Urinary bladder (tissue), 4 donors: ENCODE results near the gene NTNG1. TPM values are rescaled to one million over a fixed set of nuclear protein-coding genes. Genes with fewer than 3 reads are reported as not detected.

Experiments used
- DNase-seq: peaks from one replicate; pipeline ENCODE4 v3.0.0-alpha.2; 2015; ENCODE audit errors: extremely low spot score
- H3K27ac ChIP-seq: one replicate; pipeline ENCODE4 v1.5.1; 2013; ENCODE audit warnings: low read depth, mild to moderate bottlenecking, moderate library complexity
- H3K36me3 ChIP-seq: one replicate; pipeline ENCODE4 v1.6.1; 2013; ENCODE audit warnings: mild to moderate bottlenecking, moderate library complexity; ENCODE audit not compliant: insufficient read depth
- H3K4me1 ChIP-seq: one replicate; pipeline ENCODE4 v1.6.1; 2013; ENCODE audit warnings: mild to moderate bottlenecking, moderate library complexity; ENCODE audit not compliant: insufficient read depth
- H3K4me3 ChIP-seq: one replicate; pipeline ENCODE4 v1.5.1; 2013; ENCODE audit warnings: low read depth, low read length
- WGBS: extraction: QIAGEN DNeasy Blood & Tissue Kit; methylation state at CpG from one replicate; pipeline ENCODE4 v1.1.7; 2013; 5-methylcytosine and 5-hydroxymethylcytosine counted together
- polyA plus RNA-seq: library from polyadenylated mRNA; stranded (reverse); fragments of 200-250 nt; gene quantifications from one replicate; pipeline ENCODE4 v1.2.3, GENCODE V29; 2013
- total RNA-seq: library from RNA; depleted of rRNA; stranded (reverse); fragments of >200 nt; gene quantifications from one replicate; pipeline ENCODE4 v1.2.3, GENCODE V29; 2014
- donor health status: healthy with polysubstance abuse.
- donor health status: healthy.

The NTNG1 gene
- total and polyA plus RNA-seq, 2 donors: 12.1 to 24.4 TPM

GRCh38 chr1:107358619-107359327 lies 217.9 kb downstream of the NTNG1 start:
- H3K36me3 ChIP-seq: no peaks in the 10 kb centered on the region
- no peak overlapping the region for H3K27ac ChIP-seq
- H3K4me1 ChIP-seq: no peaks in the 10 kb centered on the region
- DNase-seq: no peak
- WGBS: 37% methylated on average over 5 of the region's 5 CpGs
- H3K4me3 ChIP-seq: no peak overlapping the region

DNA sequence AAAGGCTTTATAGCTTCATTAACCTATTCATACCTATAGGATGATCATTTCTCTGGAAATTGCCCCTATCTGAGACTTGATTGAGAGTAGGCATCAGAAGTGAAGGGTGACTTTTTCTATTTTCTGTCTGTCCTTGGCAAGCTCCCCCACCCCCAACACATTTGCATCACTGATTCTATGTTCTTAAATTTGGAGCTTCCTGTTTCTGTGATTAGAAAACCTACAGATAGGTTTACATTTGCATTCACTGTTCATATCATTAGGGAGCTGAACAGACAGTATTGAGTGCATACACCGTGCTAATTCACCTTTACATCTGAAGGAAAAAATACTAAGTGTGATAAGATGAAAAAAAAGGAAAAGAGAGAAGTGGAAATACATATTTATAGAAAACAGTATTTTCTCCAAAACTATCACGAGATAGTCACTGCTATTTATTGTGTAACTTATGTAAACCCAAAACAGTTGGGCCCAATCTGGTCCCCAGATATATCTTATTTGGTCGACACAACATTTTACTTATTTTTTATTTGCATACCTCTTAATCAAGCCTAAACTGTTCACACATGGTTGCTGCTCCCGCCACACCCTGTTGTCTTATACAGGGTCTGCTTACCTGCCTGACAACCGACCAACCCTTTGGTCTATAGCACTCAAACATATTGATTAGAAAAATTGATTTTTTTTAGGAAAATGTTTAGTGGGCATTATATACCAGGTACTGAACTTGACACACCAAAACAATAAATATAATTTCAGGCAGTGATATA lies 218.8 kb downstream of the NTNG1 start:
- WGBS: 82% methylated on average over 5 of the region's 5 CpGs
- Histone ChIP-seq H3K36me3 (no peaks in the 10 kb centered on the region), H3K27ac (no peak overlapping the region), H3K4me1 (no peaks in the 10 kb centered on the region), H3K4me3 (no peak overlapping the region)
- DNase-seq: no peak

DNA sequence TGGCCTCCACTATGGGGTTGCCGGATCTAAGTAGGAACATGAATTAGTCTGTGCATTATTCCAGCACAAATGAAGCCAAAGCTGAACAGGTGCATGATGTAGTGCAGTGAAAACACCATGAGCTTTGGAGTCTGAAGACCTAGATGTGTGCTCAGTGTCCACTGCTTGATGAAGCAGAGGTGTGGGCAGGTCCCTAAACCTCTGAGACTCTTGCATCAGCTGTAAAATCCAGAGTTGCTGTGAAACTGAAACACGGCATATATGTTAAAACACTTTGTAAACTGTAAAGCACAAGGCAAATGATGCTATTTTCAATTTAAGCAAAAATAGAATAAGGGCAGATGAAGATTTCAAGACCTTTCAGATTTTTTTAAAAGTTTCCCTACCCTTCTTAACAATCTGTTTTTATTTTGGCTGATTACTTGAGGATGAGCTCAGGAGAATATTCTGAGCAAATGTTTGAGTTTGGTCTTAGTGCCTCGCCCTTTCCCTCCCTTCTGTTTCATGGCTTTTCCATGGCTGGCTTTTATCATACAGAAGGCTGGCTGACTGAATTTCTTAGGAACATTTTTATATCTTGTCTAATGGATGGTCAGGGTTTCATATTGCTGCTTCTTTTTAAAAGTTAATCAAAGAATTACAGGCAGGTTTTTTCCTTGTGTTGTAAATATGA lies 221.8 kb downstream of the NTNG1 start:
- DNase-seq: no peak
- Histone ChIP-seq H3K4me3 (no peak overlapping the region), H3K36me3 (no peaks in the 10 kb centered on the region), H3K4me1 (no peaks in the 10 kb centered on the region), H3K27ac (no peak overlapping the region)
- WGBS: 64% methylated on average over 3 of the region's 3 CpGs

- peak; percentile 28 for DNase-seq
- no peak overlapping the region for H3K4me3 ChIP-seq
- no peak overlapping the region for H3K27ac ChIP-seq
- no peaks in the 10 kb centered on the region for H3K4me1 ChIP-seq
- H3K36me3 ChIP-seq: no peaks in the 10 kb centered on the region
- 48% methylated on average over 1 of the region's 1 CpG for WGBS
Measured at GRCh38 chr1:107363154-107363553, 222.3 kb downstream of the NTNG1 start.

DNA sequence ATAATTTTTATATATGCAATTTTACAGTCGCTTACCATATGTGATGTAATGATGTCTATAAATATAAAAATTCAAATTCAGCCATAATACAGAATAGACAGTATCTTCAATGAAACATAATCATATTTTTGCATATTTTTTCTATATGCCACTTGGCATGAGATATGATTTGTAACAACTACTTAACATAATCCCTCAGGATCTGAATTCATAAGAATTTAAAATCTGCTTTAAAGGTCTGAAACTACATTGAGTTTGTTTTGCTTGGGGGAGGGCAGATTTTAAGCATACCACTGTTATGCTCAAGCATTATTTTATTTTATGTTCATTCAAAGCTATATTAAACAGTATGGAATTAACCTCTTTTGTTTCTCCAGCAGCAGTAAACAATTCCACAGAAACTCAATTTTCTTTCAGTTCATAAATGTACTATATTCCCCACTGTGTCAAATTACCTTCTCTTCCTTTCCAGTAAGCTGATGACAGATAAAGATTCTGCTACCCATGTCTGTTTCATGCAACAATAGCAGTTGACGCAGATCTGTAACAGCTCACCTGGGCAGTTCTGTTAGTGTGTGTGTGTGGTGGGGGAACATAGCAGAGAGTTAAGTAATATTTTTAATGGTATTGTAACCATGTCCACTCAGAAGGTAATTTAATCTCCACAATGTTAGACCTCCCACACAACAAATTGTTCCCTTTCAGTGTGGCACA lies 224.8 kb downstream of the NTNG1 start:
- Histone ChIP-seq H3K36me3 (no peaks in the 10 kb centered on the region), H3K4me3 (no peak overlapping the region), H3K27ac (no peak overlapping the region), H3K4me1 (no peaks in the 10 kb centered on the region)
- no peak for DNase-seq
- WGBS: 96% methylated on average over 2 of the region's 2 CpGs

GRCh38 chr1:107378426-107378825 lies 237.6 kb downstream of the NTNG1 start:
- no peaks in the 10 kb centered on the region for H3K36me3 ChIP-seq
- no peak for DNase-seq
- WGBS: 72% methylated on average over 4 of the region's 4 CpGs

DNA sequence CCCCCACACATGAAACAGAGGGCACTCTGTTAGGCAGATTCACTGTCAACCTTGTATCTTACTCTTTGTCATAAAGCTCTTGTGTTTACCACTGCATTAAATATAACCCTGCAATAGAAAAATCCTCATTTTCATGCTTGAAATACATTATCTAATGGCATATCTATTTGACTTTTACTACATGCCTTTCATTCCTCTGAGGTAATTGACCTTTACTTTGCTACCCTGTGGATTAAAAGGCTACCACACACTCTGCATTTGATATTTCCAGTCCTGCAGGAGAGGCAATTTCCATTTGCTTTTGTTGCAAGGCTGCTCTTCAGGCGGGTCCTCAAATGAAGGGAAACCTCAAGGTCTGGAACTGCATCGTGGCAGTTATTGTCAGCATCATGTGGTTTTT lies 238.0 kb downstream of the NTNG1 start:
- no peak overlapping the region for H3K27ac ChIP-seq
- WGBS: 72% methylated on average over 2 of the region's 2 CpGs
- H3K4me3 ChIP-seq: no peak overlapping the region

More at GRCh38 chr1:107378426-107378825, 237.6 kb downstream of the NTNG1 start:
- no peak overlapping the region for H3K27ac ChIP-seq
- H3K4me1 ChIP-seq: no peaks in the 10 kb centered on the region
- H3K4me3 ChIP-seq: no peak overlapping the region

GRCh38 chr1:107379826-107380225 lies 239.0 kb downstream of the NTNG1 start:
- Histone ChIP-seq H3K36me3 (no peaks in the 10 kb centered on the region), H3K4me1 (no peaks in the 10 kb centered on the region), H3K4me3 (no peak overlapping the region), H3K27ac (no peak overlapping the region)
- no peak for DNase-seq

More for the DNA sequence above, 238.0 kb downstream of the NTNG1 start:
- Histone ChIP-seq H3K36me3 (no peaks in the 10 kb centered on the region), H3K4me1 (no peaks in the 10 kb centered on the region)
- DNase-seq: no peak

DNA sequence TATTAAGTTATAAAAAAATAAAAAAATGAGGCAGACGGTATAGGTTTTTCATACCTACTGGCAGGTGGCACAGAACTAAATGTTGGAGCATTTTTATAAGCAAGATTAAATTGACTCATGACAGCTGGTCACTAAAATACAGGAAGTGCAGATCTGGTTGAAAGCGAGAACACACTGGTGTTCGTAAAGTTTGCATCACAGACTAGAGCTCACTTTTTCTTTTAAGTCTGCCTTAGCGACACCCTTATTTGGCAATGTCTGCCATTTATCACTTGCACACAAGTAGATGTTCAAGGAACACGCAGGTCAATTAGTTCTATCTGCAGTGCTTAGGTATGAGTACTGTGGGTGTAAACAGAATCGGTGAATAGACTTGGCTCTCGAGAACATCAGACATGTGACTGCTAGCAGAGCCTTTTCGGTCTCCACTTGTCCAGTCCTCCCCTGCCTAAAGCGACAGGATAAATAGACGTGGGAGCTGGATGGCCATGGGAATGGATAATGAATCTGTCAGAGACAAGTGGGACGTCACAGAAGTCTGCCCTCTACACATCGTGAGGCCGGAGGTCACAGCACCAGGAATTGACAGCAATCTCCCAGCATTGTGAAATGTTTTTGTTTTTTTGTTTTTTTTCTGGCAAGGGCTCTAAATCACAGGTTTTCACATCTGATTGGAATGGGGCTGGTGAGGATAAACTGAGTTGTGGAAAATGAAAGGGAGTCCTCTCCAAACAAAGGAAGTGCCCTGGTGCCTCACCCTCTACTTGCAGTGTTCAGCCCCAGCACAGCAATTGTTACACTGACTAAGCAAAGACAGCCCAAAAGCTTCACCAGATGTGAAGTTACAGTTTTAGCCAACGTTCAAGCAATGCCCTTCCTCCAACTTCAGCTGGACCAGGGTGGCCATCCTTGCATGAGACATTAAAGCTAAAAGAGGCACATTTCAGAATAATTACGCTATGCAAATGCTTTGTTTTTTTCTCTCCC lies 248.9 kb downstream of the NTNG1 start:
- Histone ChIP-seq H3K4me3 (no peak overlapping the region), H3K36me3 (no peaks in the 10 kb centered on the region), H3K27ac (no peak overlapping the region), H3K4me1 (no peaks in the 10 kb centered on the region)
- DNase-seq: no peak
- 68% methylated on average over 15 of the region's 15 CpGs for WGBS

DNA sequence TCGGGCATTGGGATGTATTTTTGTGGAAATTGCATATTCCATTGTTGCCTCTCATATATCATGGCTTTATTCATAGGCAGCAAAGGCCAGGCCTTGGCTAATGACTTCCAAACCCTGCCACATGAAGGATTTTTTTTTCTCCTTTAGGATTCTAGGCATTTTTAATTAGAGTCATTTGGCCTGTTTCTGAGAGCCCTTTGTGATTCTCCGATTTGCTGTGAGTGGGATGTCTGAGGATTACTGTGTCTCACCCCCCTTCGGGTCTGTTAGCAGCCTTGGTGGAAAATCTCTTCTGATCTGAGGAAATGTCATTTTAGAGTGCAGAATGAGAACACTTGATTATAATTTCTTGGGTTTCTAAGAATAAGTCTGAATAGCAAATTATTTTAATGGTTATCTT lies 253.5 kb downstream of the NTNG1 start:
- WGBS: 86% methylated on average over 3 of the region's 3 CpGs
- DNase-seq: no peak
- H3K4me1 ChIP-seq: no peaks in the 10 kb centered on the region
- no peak overlapping the region for H3K4me3 ChIP-seq
- H3K36me3 ChIP-seq: no peaks in the 10 kb centered on the region
- H3K27ac ChIP-seq: no peak overlapping the region

DNA sequence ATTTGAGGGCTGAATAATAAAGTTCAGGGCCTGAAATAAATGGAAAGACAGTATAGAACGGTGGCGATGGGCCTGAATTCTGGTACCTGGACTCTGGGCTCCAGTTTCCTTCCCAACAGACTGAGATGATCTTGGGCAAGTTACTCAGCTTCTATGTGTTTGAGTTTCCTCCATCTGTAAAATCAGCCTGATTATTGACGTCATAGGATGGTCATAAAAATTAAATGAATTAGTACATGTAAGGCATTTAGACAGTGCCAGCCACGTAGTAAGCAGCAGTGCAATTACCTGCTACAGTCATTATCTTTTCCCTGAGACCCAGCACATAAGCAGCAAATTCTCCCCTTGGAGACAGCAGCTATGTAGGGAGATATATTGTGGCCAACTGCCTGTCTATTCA lies 260.9 kb downstream of the NTNG1 start:
- Histone ChIP-seq H3K36me3 (no peaks in the 10 kb centered on the region), H3K4me3 (no peak overlapping the region), H3K27ac (no peak overlapping the region), H3K4me1 (peaks cover 2% of the 10 kb centered on the region)
- 95% methylated on average over 4 of the region's 4 CpGs for WGBS
- no peak for DNase-seq

- Histone ChIP-seq H3K36me3 (no peaks in the 10 kb centered on the region), H3K27ac (no peak overlapping the region), H3K4me3 (no peak overlapping the region), H3K4me1 (peaks cover 2% of the 10 kb centered on the region)
- 78% methylated on average over 1 of the region's 1 CpG for WGBS
- no peak for DNase-seq
Measured at GRCh38 chr1:107404756-107405155, 263.9 kb downstream of the NTNG1 start.
